Progenitor cell of endocrine pancreas (in vitro differentiated cells): ENCODE data around the gene CELA2B. TPM values are rescaled to one million over a fixed set of nuclear protein-coding genes. Genes with fewer than 3 reads are reported as not detected.

Experiments used
- DNase-seq: peaks from one replicate; pipeline ENCODE4 v3.0.0; 2021; ENCODE audit warnings: low spot score; ENCODE audit not compliant: unreplicated experiment
- H3K27ac Mint-ChIP-seq: 2 replicates; pipeline ENCODE4 v1.8.0; 2021; ENCODE audit warnings: mild to moderate bottlenecking, moderate library complexity, mixed read lengths
- H3K27me3 Mint-ChIP-seq: 2 replicates; pipeline ENCODE4 v1.8.0; 2021; ENCODE audit warnings: mixed read lengths
- H3K36me3 Mint-ChIP-seq: 2 replicates; pipeline ENCODE4 v1.8.0; 2022; ENCODE audit warnings: mixed read lengths; ENCODE audit not compliant: insufficient read depth
- H3K4me1 Mint-ChIP-seq: 2 replicates; pipeline ENCODE4 v1.8.0; 2021; ENCODE audit warnings: low read depth, mixed read lengths
- H3K4me3 Mint-ChIP-seq: 2 replicates; pipeline ENCODE4 v1.8.0; 2021; ENCODE audit warnings: low read depth, mild to moderate bottlenecking, moderate library complexity, mixed read lengths
- H3K9me3 Mint-ChIP-seq: 2 replicates; pipeline ENCODE4 v1.8.0; 2021; ENCODE audit warnings: low read depth, mixed read lengths
- total RNA-seq: library from RNA; stranded (reverse); gene quantifications from 2 replicates; pipeline ENCODE4 v1.2.1, GENCODE V29; 2021
- TF ChIP-seq, protein P1 (sequence below): fragments of 200-600 bp; sonication (generic); IDR thresholded peaks from one replicate; pipeline ENCODE4 v1.5.0; 2021; ENCODE audit warnings: antibody characterized with exemption, mild to moderate bottlenecking; ENCODE audit not compliant: unreplicated experiment

CELA2B gene
- total RNA-seq, 1 donor from 2014 or later: not detected

GRCh38 chr1:15446212-15446611 is 29.7 kb upstream of the CELA2B start:
- TF ChIP-seq, protein P1, sequence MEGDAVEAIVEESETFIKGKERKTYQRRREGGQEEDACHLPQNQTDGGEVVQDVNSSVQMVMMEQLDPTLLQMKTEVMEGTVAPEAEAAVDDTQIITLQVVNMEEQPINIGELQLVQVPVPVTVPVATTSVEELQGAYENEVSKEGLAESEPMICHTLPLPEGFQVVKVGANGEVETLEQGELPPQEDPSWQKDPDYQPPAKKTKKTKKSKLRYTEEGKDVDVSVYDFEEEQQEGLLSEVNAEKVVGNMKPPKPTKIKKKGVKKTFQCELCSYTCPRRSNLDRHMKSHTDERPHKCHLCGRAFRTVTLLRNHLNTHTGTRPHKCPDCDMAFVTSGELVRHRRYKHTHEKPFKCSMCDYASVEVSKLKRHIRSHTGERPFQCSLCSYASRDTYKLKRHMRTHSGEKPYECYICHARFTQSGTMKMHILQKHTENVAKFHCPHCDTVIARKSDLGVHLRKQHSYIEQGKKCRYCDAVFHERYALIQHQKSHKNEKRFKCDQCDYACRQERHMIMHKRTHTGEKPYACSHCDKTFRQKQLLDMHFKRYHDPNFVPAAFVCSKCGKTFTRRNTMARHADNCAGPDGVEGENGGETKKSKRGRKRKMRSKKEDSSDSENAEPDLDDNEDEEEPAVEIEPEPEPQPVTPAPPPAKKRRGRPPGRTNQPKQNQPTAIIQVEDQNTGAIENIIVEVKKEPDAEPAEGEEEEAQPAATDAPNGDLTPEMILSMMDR: no peak
- Mint-ChIP-seq H3K27me3 (peaks cover 8% of the 10 kb centered on the region), H3K4me1 (peaks cover 2% of the 10 kb centered on the region), H3K27ac (no peak overlapping the region), H3K9me3 (peaks cover 5% of the 10 kb centered on the region), H3K36me3 (no peaks in the 10 kb centered on the region), H3K4me3 (no peak overlapping the region)
- no peak for DNase-seq

- no peak overlapping the region for H3K27ac Mint-ChIP-seq
- peaks cover 6% of the 10 kb centered on the region for H3K9me3 Mint-ChIP-seq
- DNase-seq: no peak
- H3K4me1 Mint-ChIP-seq: no peaks in the 10 kb centered on the region
- TF ChIP-seq, protein P1: no peak
- H3K36me3 Mint-ChIP-seq: no peaks in the 10 kb centered on the region
- H3K4me3 Mint-ChIP-seq: no peak overlapping the region
- peaks cover 8% of the 10 kb centered on the region for H3K27me3 Mint-ChIP-seq
Measured at GRCh38 chr1:15448877-15449462, 26.9 kb upstream of the CELA2B start.

- no peak overlapping the region for H3K27ac Mint-ChIP-seq
Measured at GRCh38 chr1:15449567-15449966, 26.3 kb upstream of the CELA2B start.

GRCh38 chr1:15451014-15451722 is 24.7 kb upstream of the CELA2B start:
- Mint-ChIP-seq H3K4me1 (no peaks in the 10 kb centered on the region), H3K27ac (no peak overlapping the region), H3K4me3 (no peak overlapping the region), H3K27me3 (peaks cover 4% of the 10 kb centered on the region), H3K36me3 (no peaks in the 10 kb centered on the region), H3K9me3 (peaks cover 6% of the 10 kb centered on the region)
- no peak for DNase-seq
- TF ChIP-seq, protein P1: no peak

More at GRCh38 chr1:15449567-15449966, 26.3 kb upstream of the CELA2B start:
- Mint-ChIP-seq H3K36me3 (no peaks in the 10 kb centered on the region), H3K9me3 (peaks cover 6% of the 10 kb centered on the region), H3K27me3 (peaks cover 8% of the 10 kb centered on the region), H3K4me1 (no peaks in the 10 kb centered on the region), H3K4me3 (no peak overlapping the region)
- DNase-seq: no peak
- TF ChIP-seq, protein P1: no peak

DNA sequence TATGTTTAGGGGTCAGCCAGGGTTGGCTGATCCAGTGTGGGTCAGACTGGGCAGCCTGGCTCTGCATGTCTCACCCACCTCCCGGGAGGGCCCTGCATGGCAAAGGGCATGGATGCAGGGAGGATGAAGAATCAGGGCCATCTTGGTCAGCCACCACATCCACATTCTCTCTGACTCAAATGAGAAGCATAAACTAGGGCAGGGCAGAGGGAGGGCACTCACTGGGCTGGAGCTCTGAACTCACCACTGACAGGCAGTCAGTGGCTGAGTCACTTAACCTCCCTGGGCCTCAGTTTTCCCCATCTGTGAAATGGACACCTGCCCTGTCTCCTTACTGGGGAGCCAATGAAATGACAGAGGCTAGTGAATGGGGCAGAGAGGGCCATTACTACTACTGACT is 23.7 kb upstream of the CELA2B start:
- TF ChIP-seq, protein P1: no peak
- Mint-ChIP-seq H3K4me3 (no peak overlapping the region), H3K27me3 (peaks cover 1% of the 10 kb centered on the region), H3K36me3 (no peaks in the 10 kb centered on the region), H3K9me3 (peaks cover 6% of the 10 kb centered on the region), H3K4me1 (peaks cover 4% of the 10 kb centered on the region), H3K27ac (no peak overlapping the region)
- DNase-seq: no peak
